Measurements from ENCODE around the gene EVA1C. TPM values are rescaled to one million over a fixed set of nuclear protein-coding genes. Genes with fewer than 3 reads are reported as not detected.

Gene EVA1C
- total and polyA plus RNA-seq, 9 of the 15 experiments (the other 6 are each of a cell fraction or from before 2014, with no cell fraction given) = 0.22 TPM; not detected in 8

GRCh38 chr21:32521736-32522355, 109.3 kb downstream of the EVA1C start (continued):
- TF ChIP-seq ZNF407 (IDR thresholded peaks at IDR 0.05; ENCODE audit: low read depth) (no peak), MED1 (CRISPR knock-in tag; IDR thresholded peaks at IDR 0.05; ENCODE audit: borderline replicate concordance) (no peak), PREB (CRISPR knock-in tag; IDR thresholded peaks at IDR 0.05) (no peak), FOS (IDR thresholded peaks at IDR 0.05; ENCODE audit: extremely low read depth, insufficient read length) (no peak), ZFP30 (CRISPR knock-in tag; IDR thresholded peaks at IDR 0.05; ENCODE audit: borderline replicate concordance) (no peak), HMGXB4 (CRISPR knock-in tag; IDR thresholded peaks at IDR 0.05) (no peak)
